ENCODE results near the gene ROPN1B. TPM values are rescaled to one million over a fixed set of nuclear protein-coding genes. Genes with fewer than 3 reads are reported as not detected.

ROPN1B gene
- total and polyA plus RNA-seq, 2 experiments from 2014 or later = not detected

GRCh38 chr3:126024049-126024854 is 55.3 kb downstream of the ROPN1B start:
- DNase-seq (ENCODE audit: low spot score) = no peak
- no peak overlapping the region for H2AFZ ChIP-seq
- no peak for TF ChIP-seq CREB1 (CRISPR knock-in tag; IDR thresholded peaks at IDR 0.05; ENCODE audit: low read depth)
- no peak for TF ChIP-seq EZH2phosphoT487 (IDR thresholded peaks at IDR 0.05; ENCODE audit: unreplicated experiment)
- H3K4me1 Mint-ChIP-seq = peaks cover 27% of the 10 kb centered on the region
- no peak overlapping the region for H3K27ac ChIP-seq (ENCODE audit: low read depth)
- no peaks in the 10 kb centered on the region for H4K20me1 ChIP-seq (replicated peaks; ENCODE audit: insufficient read depth)
- H3K4me3 Mint-ChIP-seq = no peak overlapping the region
- peaks cover 30% of the 10 kb centered on the region for H3K9me3 Mint-ChIP-seq
- ATAC-seq = no peak
- H3F3A ChIP-seq (replicated peaks; ENCODE audit: low read depth) = no peaks in the 10 kb centered on the region
- peaks cover 25% of the 10 kb centered on the region for H3K27me3 Mint-ChIP-seq (ENCODE audit: insufficient read depth, low read depth, poor library complexity)
- H3K79me2 ChIP-seq (replicated peaks; ENCODE audit: insufficient read depth) = no peaks in the 10 kb centered on the region
- H3K4me1 ChIP-seq (ENCODE audit: insufficient read depth) = peaks cover 25% of the 10 kb centered on the region
- no peak overlapping the region for H3K4me3 ChIP-seq
- peaks cover 5% of the 10 kb centered on the region for H3K36me3 ChIP-seq (ENCODE audit: insufficient read depth)
- H3K9me2 ChIP-seq (ENCODE audit: insufficient read depth) = peaks cover 10% of the 10 kb centered on the region
- H3K27me3 ChIP-seq (ENCODE audit: insufficient read depth) = no peaks in the 10 kb centered on the region
- no peak overlapping the region for H3K4me2 ChIP-seq
- H3K27ac Mint-ChIP-seq = no peak overlapping the region
- H3K36me3 Mint-ChIP-seq (ENCODE audit: low read depth) = peaks cover 36% of the 10 kb centered on the region

- Histone ChIP-seq H3F3A (replicated peaks; ENCODE audit: low read depth) (no peaks in the 10 kb centered on the region), H2AFZ (no peak overlapping the region), H3K27me3 (ENCODE audit: insufficient read depth) (no peaks in the 10 kb centered on the region), H3K4me2 (no peak overlapping the region), H4K20me1 (replicated peaks; ENCODE audit: insufficient read depth) (no peaks in the 10 kb centered on the region), H3K79me2 (replicated peaks; ENCODE audit: insufficient read depth) (no peaks in the 10 kb centered on the region), H3K4me3 (no peak overlapping the region), H3K9me2 (ENCODE audit: insufficient read depth) (peaks cover 4% of the 10 kb centered on the region; the same call in 1 of the 2 replicates), H3K36me3 (ENCODE audit: insufficient read depth) (peaks cover 9% of the 10 kb centered on the region), H3K4me1 (ENCODE audit: insufficient read depth) (peaks cover 24% of the 10 kb centered on the region), H3K27ac (ENCODE audit: low read depth) (no peak overlapping the region)
- H3K36me3 Mint-ChIP-seq (ENCODE audit: low read depth) = peaks cover 41% of the 10 kb centered on the region
- DNase-seq (ENCODE audit: low spot score) (no peak), ATAC-seq (no peak)
- peaks cover 23% of the 10 kb centered on the region for H3K27me3 Mint-ChIP-seq (ENCODE audit: insufficient read depth, low read depth, poor library complexity)
- peak overlapping the region; percentile 74; the same call in 1 of the 2 replicates for H3K27ac Mint-ChIP-seq
- peaks cover 34% of the 10 kb centered on the region for H3K9me3 Mint-ChIP-seq
- H3K4me3 Mint-ChIP-seq = no peak overlapping the region
- H3K4me1 Mint-ChIP-seq = peaks cover 27% of the 10 kb centered on the region
- TF ChIP-seq CREB1 (CRISPR knock-in tag; IDR thresholded peaks at IDR 0.05; ENCODE audit: low read depth) = no peak
- no peak for TF ChIP-seq POLR2AphosphoS5 (IDR thresholded peaks at IDR 0.05; ENCODE audit: low read depth)
- no peak for TF ChIP-seq NANOG (IDR thresholded peaks at IDR 0.05; ENCODE audit: borderline replicate concordance)
- TF ChIP-seq ZNF331 (CRISPR knock-in tag; IDR thresholded peaks at IDR 0.05; ENCODE audit: low read depth) = no peak
- TF ChIP-seq CTCF (conservative IDR thresholded peaks at IDR 0.05; ENCODE audit: low read depth in 2 of 2) = no peak
- TF ChIP-seq ZNF462 (CRISPR knock-in tag; IDR thresholded peaks at IDR 0.05) = no peak
- no peak for TF ChIP-seq JUNB (IDR thresholded peaks at IDR 0.05; ENCODE audit: unreplicated experiment)
- no peak for TF ChIP-seq EZH2phosphoT487 (IDR thresholded peaks at IDR 0.05; ENCODE audit: unreplicated experiment)
Observed at GRCh38 chr3:126025116-126025729, 56.2 kb downstream of the ROPN1B start.

All from GM23338 (cell line).